HG02759 (cell line): Measurements from ENCODE around the gene YBX2.

Experiments
- ATAC-seq: cut with Tn5 transposase; IDR thresholded peaks from one replicate; pipeline ENCODE4 v1.9.1; 2021; ENCODE audit warnings: mild to moderate bottlenecking, moderate library complexity; ENCODE audit not compliant: unreplicated experiment

Gene YBX2

GRCh38 chr17:7323731-7324437 is 29.4 kb upstream of the YBX2 start:
- ATAC-seq: no peak

GRCh38 chr17:7322520-7323194 is 28.2 kb upstream of the YBX2 start:
- no peak for ATAC-seq

GRCh38 chr17:7321466-7321865 is 27.0 kb upstream of the YBX2 start:
- no peak for ATAC-seq

GRCh38 chr17:7318121-7318860 is 23.9 kb upstream of the YBX2 start:
- no peak for ATAC-seq

GRCh38 chr17:7317161-7317803 is 22.8 kb upstream of the YBX2 start:
- no peak for ATAC-seq

- no peak for ATAC-seq
Measured at GRCh38 chr17:7315570-7316235, 21.3 kb upstream of the YBX2 start.

GRCh38 chr17:7314719-7315569 is 20.5 kb upstream of the YBX2 start, which contains the start of gene GPS2:
TSS of gene GPS2 (minus strand) at chr17:7315360. CDS start at chr17:7315052, 308 bp downstream.
- peak; percentile 86 for ATAC-seq

- ATAC-seq: no peak
Measured at GRCh38 chr17:7313890-7314718, 19.7 kb upstream of the YBX2 start.

- ATAC-seq: no peak
Measured at GRCh38 chr17:7313088-7313889, 18.9 kb upstream of the YBX2 start.

- ATAC-seq: no peak
Measured at GRCh38 chr17:7312432-7313087, 18.1 kb upstream of the YBX2 start.

- ATAC-seq: no peak
Measured at GRCh38 chr17:7311110-7311705, 16.8 kb upstream of the YBX2 start.

GRCh38 chr17:7309628-7310027 is 15.2 kb upstream of the YBX2 start:
- ATAC-seq: no peak

- no peak for ATAC-seq
Measured at GRCh38 chr17:7308625-7309433, 14.4 kb upstream of the YBX2 start.

- no peak for ATAC-seq
Measured at GRCh38 chr17:7307686-7308624, 13.5 kb upstream of the YBX2 start.
